GM19328 (cell line): Measurements from ENCODE around the gene IL11.

Source experiments
- ATAC-seq: cut with Tn5 transposase; IDR thresholded peaks from one replicate; pipeline ENCODE4 v1.9.1; 2021; ENCODE audit warnings: mild to moderate bottlenecking, moderate library complexity; ENCODE audit not compliant: unreplicated experiment

IL11 gene

DNA sequence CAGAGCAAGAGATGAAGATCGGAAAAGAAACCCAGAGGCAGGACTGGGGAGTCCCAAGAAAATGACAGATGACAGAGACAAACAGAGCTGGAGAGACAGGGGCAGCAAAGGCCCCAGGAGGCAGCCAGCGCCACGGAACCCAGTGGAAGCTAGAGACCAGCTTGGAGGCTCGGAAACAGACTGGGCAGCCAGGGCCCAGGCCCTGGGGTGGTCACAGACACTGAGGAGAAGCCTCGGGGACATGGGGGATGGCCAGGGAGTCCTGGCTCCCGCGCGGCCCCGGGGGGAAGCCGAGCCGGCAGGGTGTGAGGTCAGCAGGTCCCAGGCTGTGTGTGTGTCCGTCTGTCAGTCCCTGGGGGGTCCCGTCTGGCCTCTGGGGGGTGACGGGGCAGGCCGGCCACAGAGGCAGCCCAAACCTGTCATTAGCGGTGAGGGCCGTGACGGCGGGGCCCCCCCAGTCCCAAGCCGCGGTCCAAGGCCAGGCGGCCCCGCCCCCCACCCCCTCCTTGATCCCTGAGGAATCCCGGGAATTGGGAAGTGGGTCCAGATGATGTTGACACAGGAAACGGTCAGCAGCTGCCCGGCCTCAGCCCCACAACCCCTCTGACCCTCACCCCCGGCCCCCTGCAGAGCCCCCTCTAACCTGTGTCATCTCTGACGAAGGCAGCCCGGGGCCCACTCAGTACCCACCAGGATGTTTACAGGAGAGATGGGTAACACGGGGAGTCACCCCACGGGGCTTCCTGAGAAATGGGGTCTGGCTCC is 3.9 kb upstream of the IL11 start:
- ATAC-seq, result no peak

- ATAC-seq, result no peak
Measured at GRCh38 chr19:55373306-55373992, 3.2 kb upstream of the IL11 start.

DNA sequence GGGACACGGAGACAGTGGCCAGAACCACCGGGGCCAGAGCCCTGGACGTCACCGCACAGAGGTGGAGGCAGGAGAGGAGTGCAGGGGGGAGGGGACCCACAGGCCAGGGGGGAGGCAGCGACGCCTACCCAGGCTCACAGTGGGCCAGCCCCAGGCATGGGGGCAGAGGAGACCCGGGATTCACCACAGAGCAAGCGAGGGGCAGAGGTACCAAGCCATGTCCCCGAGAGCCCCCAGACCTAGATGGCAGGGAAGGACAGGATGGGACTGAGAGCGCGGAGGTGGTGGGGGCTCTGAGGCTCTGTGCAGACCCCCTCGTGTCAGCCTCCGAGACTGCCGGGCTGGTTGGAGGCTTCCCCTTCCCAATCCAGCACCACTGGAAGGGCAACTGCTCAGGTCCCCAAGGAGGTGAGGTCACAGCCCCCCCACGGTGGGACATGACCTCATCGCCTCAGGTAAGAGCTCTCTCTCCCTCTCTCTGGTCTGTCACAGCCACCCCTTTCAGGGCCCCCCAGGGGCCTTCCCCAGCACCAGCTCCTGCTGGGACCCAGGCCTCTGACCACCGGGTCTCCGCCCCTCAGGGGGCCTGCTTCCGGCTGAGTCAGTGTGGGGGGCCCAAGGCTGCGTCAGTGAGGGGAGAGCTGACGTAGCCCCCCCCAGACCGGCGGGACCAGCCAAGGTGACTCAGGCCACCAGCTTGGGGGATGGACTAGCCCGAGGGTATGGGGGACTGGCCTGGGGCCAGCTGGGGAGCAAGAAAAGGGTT is 2.2 kb upstream of the IL11 start:
- no peak for ATAC-seq

- no peak for ATAC-seq
Measured at GRCh38 chr19:55369653-55370304, 484 bp downstream of the IL11 start.

- no peak for ATAC-seq
Measured at GRCh38 chr19:55368701-55369563, 1.3 kb downstream of the IL11 start.

- no peak for ATAC-seq
Measured at GRCh38 chr19:55368106-55368505, 2.2 kb downstream of the IL11 start.

DNA sequence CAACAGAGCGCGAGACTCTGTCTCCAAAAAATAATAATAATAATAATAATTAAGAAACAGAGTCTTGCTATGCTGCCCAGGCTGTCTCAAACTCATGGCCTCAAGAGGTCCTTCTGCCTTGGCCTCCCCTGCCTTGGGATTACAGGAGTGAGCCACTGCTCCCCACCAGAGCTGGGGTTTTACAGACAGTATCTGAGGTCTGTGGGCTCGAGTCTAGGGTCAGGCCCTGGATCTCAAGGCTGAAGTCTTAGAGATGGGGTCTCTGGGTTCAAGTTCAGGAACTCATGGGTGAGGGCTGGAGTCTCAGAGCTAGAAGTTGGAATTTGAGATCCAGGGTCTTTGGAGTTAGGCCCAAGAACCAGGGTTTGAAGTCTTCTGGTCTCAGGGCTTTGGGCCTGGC is 3.5 kb downstream of the IL11 start:
- no peak for ATAC-seq

DNA sequence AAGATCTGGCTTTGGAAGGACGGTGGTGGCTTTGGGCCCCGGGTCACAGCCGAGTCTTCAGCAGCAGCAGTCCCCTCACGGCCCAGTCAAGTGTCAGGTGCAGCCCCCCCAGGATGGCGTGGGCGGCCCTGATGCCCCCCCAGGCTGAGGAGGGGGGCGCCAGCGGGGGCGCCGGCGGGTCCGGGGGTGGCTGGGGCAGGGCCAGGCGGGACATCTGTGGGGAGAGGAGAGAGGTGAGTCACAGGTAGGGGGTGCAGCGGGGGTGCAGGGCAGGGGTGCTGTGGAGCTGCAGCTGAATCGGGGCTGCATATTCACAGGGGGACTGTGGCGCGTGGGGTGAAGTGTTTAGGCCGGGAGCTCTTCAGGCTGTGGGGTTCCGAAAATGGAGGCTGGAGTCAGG is 4.3 kb downstream of the IL11 start:
- ATAC-seq, result no peak

DNA sequence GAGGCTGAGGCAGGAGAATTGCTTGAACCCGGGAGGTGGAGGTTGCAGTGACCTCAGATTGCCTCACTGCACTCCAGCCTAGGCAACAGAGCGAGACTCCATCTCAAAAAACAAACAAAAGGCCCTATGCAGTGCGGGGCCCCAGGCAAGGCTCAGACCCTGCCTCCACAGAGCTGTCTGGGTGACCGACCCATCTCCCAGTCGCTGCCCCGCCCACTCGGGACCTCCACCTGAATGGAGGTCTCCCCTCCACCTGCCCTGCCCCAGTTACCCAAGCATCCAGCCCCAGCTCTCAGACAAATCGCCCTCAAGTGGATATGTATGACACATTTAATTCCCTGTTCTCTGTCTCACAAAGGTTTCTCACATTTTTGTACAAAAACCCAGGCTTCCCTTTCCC is 5.0 kb downstream of the IL11 start:
- ATAC-seq, result no peak

DNA sequence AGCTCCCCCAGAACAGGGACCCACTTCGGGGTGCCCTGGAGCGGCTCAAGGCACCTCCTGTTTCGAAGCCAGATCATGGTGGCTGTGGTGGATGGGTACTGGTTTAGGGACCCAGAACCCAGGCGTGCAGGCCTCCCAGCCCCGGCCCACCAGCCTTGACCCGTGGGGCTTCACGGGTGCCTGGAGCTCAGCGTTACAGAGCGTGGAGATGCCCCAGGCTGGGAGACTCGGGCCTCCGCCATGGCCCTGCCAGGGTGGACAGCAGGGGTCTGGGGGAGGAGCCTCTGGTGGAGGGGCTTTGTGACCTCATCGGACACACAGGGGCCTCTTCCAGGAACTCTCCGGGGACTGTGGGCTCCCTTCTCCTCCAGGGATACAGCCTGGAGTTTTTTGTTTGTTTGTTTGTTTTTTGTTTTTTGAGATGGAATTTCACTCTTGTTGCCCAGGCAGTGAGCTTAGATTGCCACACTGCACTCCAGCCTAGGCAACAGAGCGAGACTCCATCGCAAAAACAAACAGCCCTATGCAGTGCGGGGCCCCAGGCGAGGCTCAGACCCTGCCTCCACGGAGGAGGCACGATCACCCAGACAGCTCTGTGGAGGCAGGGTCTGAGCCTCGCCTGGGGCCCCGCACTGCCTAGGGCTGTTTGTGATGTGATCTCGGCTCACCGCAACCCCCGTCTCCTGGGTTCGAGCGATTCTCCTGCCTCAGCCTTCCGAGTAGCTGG is 7.1 kb downstream of the IL11 start, which contains the start of gene GARIN5B:
TSS of gene GARIN5B (minus strand) at position 271 of the 727 bp plus-strand sequence. CDS start at position 77, 194 bp downstream.
- ATAC-seq, result no peak

DNA sequence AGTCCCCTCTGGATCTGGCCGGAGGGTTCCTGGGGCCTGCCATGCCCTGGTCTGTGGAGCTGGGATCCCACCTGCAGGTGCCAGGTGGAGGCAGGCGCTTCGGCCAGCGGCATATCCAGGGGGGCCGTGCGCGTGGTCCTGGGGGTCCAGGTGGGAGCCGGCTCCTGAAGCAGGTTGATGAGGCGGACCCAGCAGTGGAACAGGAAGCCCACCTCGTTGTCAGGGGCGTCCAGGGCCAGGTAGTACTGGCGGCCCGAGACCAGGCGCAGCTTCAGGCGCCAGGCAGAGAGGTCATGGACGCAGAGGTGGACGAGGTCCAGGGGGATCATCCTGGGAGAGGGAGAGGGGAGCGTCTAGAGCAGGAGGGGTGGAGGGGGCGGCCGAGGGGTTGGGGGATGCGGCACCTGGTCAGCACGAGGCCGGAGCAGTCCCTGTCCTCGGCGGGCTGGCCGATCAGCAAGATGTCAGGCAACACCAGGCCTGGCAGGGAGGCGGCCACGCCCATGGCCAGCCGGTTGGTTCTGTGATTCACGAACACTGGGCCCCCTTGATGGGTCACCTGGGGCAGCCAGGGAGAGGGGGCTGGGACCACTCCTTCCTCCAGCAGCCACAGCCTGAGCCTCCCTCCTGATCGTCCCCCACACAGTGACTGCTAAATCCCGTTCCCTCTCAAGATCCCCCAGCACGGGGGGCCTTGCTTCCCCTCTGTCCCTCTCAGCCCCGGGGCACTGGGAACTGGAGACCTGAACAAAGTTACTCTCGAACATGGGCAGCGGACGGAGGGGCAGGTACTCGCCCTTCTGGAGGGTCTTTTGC is 7.9 kb downstream of the IL11 start:
- no peak for ATAC-seq

DNA sequence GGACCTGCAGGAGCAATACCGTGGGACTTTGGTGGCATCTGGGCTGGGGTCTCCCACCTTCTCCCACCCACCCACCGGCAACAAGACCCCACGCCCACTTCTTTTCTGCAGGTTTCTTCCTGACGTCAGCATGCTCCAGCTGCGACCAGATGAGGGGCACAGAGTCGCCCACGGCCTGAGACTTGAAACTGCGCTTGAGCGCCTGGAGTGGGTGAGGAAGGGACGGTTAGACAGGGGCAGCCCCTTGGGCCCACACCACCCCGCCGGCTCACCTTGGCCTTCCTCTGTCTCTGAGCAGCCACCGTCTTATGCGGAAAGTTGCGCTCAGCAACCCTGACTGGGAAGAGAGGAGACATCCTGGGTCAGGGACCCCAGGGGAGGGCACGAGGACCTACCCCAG is 9.4 kb downstream of the IL11 start:
- ATAC-seq, result no peak

DNA sequence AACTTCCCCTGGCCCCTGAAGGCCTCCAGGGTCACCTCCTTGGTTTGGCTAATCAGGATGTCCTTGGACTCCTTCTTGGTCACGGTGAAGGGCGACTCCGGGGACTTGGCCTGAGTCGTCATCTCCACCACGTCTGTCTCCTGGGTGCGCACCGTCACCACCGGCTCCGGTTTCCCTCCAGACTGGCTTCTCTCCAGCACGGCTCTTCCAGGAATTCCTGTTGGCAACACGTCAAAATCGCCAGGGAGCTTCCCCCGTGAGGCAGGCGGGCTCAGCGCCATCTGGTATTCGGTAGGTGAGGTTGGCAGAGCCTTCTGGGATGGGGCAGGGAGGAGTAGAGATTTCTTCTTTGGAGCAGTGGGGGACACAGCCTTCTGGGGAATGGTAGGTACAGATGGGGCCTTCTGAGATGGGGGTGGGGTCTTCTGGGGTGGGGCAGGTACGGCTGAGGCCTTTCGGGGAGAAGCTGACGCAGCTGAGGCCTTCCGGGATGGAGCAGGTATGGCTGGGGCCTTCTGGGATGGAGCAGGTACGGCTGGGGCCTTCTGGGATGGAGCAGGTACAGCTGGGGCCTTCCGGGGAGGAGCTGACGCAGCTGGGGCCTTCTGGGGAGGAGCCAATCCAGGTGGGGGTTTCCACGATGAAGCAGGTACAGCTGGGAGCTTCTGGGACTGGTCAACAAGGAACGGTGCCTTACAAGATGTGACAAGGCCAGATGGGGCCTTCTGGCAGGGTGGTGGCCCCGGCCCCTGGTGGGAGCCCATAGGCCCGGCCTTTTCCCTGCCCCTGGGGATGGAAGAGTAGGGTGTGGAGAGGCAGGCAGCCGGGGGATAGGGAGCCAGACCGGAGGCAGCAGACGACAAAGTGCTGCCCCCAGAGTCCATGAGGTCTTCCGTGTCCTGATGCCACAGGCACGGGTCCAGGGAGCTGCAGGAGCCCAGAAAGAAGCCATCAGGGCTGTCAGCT is 11.0 kb downstream of the IL11 start:
- ATAC-seq, result no peak

- ATAC-seq, result no peak
Measured at GRCh38 chr19:55358493-55358892, 11.8 kb downstream of the IL11 start.

DNA sequence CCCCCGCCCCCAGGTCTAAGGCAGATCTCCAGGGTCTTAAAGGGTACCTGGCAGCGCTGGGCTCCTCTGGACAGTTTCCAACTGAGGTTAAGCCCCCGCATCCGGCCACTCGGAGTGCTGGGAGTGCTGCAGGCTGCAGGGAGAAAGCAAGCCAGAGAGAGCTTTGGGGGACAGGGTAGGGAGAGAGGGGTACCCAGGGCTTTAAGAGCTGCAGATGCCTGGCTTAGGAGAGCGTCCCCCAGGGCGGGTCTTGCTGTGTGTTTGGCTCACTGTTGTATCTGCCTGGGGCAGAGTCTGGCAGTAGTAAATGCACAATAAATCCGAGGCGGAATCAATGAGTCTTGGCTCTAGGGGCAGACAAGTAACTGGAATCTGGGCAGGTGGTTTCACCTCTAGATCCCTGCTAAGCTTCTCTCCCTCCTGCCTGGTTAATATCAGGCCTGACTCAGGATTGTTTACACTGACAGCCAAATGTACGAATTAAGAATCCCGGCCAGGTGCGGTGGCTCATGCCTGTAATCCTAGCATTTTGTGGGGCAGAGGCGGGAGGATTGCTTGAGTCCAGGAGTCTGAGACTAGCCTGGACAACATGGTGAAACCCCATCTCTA is 14.9 kb downstream of the IL11 start:
- no peak for ATAC-seq

DNA sequence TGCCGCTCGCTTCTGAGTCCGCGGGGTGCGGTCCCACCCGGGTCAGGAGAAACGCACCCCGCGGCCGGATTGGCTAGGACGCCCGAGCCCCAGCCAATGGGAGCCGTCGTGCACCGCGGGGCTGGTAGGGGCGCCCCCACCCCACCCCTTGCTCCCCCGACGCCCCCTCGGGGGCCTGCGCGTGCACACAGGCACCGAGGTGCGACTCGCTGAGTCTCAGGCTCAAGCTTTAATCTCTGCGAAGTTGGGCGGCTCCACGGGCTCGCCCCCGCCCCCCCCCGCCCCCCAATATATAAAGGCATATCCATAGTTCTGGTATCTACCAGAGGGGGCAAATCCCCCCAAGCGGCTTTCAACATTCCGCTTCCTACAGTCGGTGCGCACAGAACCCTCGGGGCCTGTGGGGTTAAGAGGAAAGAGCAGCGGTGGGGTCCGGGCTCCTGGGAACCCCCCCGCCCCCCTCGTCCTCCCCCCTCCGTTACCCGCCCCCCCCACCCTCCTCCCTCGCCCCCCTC is 15.5 kb downstream of the IL11 start, which contains the start of gene COX6B2:
TSS of gene COX6B2 (minus strand) at position 22 of the 515 bp plus-strand sequence. CDS start 198 bp downstream, outside the sequence.
- no peak for ATAC-seq
